Ishikawa (cell line): Measurements from ENCODE around the gene TRIM71.

ENCODE experiments used
- CEBPB ChIP-seq: IDR thresholded peaks from 2 replicates; pipeline ENCODE4 v1.6.1; 2012
- CREB1 ChIP-seq: IDR thresholded peaks from 2 replicates; pipeline ENCODE4 v1.6.1; 2012; ENCODE audit warnings: low read depth
- EGR1 ChIP-seq: IDR thresholded peaks from 2 replicates; pipeline ENCODE4 v1.6.1; 2012
- EP300 ChIP-seq: IDR thresholded peaks from 2 replicates; pipeline ENCODE4 v1.6.1; 2012; ENCODE audit warnings: borderline replicate concordance
- FOXM1 ChIP-seq: IDR thresholded peaks from 2 replicates; pipeline ENCODE4 v1.6.1; 2012; ENCODE audit warnings: low read depth, borderline replicate concordance
- NFIC ChIP-seq: IDR thresholded peaks from 2 replicates; pipeline ENCODE4 v1.6.1; 2012
- RAD21 ChIP-seq: IDR thresholded peaks from 2 replicates; pipeline ENCODE4 v1.6.1; 2012; ENCODE audit warnings: low read depth
- TAF1 ChIP-seq: IDR thresholded peaks from 2 replicates; pipeline ENCODE4 v1.6.1; 2012; ENCODE audit warnings: low read depth, mild to moderate bottlenecking
- TCF12 ChIP-seq: IDR thresholded peaks from 2 replicates; pipeline ENCODE4 v1.6.1; 2012; ENCODE audit warnings: low read depth
- TEAD4 ChIP-seq: IDR thresholded peaks from 2 replicates; pipeline ENCODE4 v1.6.1; 2012
- YY1 ChIP-seq: IDR thresholded peaks from 2 replicates; pipeline ENCODE4 v1.6.1; 2012; ENCODE audit warnings: low read depth
- ZBTB7A ChIP-seq: IDR thresholded peaks from 2 replicates; pipeline ENCODE4 v1.6.1; 2012; ENCODE audit warnings: low read depth
- TF ChIP-seq, protein P1 (sequence below): IDR thresholded peaks from 2 replicates; pipeline ENCODE4 v1.6.1; 2012
- TF ChIP-seq, protein P2 (sequence below): IDR thresholded peaks from 2 replicates; pipeline ENCODE4 v1.6.1; 2012; ENCODE audit warnings: low read depth, mild to moderate bottlenecking
- TF ChIP-seq, protein P3 (sequence below): IDR thresholded peaks from 2 replicates; pipeline ENCODE4 v1.6.1; 2012

TRIM71 gene

DNA sequence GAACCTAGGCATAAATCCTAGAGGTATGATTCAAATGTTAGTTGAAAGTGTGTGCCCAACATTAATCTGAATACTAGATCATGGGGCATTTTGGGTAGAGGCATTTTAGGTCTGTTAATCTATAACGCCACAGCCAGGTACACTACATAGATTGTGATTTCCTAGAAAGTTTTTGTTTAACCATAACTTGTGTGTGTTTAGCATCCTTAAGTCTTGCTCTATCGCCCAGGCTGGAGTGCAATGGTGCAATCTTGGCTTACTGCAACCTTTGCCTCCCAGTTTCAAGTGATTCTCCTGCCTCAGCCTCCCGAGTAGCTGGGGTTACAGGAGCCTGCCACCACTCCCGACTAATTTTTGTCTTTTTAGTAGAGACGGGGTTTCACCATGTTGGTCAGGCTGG lies 59.1 kb downstream of the TRIM71 start:
- TF ChIP-seq, protein P1, sequence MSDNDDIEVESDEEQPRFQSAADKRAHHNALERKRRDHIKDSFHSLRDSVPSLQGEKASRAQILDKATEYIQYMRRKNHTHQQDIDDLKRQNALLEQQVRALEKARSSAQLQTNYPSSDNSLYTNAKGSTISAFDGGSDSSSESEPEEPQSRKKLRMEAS, result no peak
- TF ChIP-seq, protein P2, sequence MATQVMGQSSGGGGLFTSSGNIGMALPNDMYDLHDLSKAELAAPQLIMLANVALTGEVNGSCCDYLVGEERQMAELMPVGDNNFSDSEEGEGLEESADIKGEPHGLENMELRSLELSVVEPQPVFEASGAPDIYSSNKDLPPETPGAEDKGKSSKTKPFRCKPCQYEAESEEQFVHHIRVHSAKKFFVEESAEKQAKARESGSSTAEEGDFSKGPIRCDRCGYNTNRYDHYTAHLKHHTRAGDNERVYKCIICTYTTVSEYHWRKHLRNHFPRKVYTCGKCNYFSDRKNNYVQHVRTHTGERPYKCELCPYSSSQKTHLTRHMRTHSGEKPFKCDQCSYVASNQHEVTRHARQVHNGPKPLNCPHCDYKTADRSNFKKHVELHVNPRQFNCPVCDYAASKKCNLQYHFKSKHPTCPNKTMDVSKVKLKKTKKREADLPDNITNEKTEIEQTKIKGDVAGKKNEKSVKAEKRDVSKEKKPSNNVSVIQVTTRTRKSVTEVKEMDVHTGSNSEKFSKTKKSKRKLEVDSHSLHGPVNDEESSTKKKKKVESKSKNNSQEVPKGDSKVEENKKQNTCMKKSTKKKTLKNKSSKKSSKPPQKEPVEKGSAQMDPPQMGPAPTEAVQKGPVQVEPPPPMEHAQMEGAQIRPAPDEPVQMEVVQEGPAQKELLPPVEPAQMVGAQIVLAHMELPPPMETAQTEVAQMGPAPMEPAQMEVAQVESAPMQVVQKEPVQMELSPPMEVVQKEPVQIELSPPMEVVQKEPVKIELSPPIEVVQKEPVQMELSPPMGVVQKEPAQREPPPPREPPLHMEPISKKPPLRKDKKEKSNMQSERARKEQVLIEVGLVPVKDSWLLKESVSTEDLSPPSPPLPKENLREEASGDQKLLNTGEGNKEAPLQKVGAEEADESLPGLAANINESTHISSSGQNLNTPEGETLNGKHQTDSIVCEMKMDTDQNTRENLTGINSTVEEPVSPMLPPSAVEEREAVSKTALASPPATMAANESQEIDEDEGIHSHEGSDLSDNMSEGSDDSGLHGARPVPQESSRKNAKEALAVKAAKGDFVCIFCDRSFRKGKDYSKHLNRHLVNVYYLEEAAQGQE, result no peak
- TF ChIP-seq RAD21 (no peak), CREB1 (no peak), EGR1 (no peak), TEAD4 (no peak), TAF1 (no peak), FOXM1 (no peak), NFIC (no peak)

DNA sequence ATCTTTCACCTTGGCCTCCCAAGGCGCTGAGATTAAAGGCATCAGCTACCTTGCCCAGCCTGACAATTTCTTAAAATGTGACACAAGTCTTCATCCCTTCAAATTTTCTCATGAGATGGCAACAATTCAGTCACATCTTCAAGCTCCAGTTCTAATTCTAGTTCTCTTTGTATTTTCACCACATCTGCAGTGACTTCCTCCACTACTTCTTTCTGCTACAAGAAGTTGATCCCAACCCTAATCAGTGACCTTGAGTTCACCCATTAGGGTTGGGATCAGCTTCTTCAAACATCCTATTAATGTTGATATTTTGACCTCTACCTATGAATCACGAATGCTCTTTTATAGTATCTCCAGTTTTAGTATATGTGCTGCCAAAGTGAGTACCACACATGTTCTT lies 59.8 kb downstream of the TRIM71 start:
- TF ChIP-seq, protein P1, result no peak
- TF ChIP-seq CEBPB (no peak), ZBTB7A (no peak), EGR1 (no peak), NFIC (no peak), RAD21 (no peak), YY1 (no peak), CREB1 (no peak), TCF12 (no peak), EP300 (no peak), FOXM1 (no peak), TAF1 (no peak), TEAD4 (no peak)
- TF ChIP-seq, protein P3, sequence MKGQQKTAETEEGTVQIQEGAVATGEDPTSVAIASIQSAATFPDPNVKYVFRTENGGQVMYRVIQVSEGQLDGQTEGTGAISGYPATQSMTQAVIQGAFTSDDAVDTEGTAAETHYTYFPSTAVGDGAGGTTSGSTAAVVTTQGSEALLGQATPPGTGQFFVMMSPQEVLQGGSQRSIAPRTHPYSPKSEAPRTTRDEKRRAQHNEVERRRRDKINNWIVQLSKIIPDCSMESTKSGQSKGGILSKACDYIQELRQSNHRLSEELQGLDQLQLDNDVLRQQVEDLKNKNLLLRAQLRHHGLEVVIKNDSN, result no peak
- TF ChIP-seq, protein P2, result no peak

DNA sequence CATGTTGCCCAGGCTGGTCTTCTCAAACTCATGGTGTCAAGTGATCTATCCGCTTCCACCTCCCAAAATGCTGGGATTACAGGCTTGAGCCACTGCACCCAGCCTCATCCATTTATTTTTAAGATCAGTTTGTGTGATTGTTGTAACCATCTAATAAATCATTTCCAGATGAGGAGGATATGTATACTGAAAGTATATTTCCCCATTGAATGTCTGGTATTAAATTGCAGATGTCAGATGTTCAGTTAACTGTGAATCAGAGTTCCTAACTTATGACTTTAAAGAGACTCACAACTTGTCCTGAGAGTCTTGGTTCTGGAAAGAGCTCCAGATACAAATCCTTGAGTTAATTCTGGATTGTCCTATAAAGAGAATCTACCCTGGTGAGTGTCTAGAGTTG lies 62.4 kb downstream of the TRIM71 start:
- no peak for TF ChIP-seq EGR1
- no peak for TF ChIP-seq YY1
- TF ChIP-seq TAF1, result no peak
- TF ChIP-seq TCF12, result no peak
- no peak for TF ChIP-seq ZBTB7A
- TF ChIP-seq CEBPB, result no peak
- TF ChIP-seq NFIC, result no peak
- TF ChIP-seq, protein P1, result no peak
- TF ChIP-seq RAD21, result no peak
- TF ChIP-seq FOXM1, result no peak
- TF ChIP-seq, protein P3, result no peak

DNA sequence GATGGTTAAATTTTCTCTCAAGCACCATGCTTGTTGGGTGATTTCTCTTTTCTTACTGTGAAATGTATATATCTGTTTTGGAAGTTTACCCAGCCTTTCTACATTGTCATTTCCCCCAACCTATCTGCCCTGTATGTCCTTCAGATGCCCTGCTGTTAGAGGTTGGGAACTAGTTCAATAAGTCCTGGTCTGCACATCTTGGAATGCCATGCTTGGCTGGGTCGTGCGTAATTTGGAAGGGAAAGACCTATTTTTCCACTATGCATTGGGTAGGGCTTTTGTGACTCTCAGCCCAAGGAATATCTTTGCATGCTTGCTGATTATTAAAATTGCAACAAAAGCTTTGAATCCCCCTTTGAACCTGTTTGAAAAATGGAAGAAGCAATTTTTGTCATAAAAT lies 63.8 kb downstream of the TRIM71 start:
- no peak for TF ChIP-seq ZBTB7A
- TF ChIP-seq, protein P3, result no peak
- TF ChIP-seq, protein P2, result no peak
- TF ChIP-seq EP300, result no peak
- TF ChIP-seq YY1, result no peak
- TF ChIP-seq, protein P1, result no peak
- no peak for TF ChIP-seq FOXM1
- no peak for TF ChIP-seq CEBPB
- no peak for TF ChIP-seq TCF12
- TF ChIP-seq CREB1, result no peak
- no peak for TF ChIP-seq TAF1
- TF ChIP-seq NFIC, result no peak
- TF ChIP-seq RAD21, result no peak
- no peak for TF ChIP-seq EGR1
- no peak for TF ChIP-seq TEAD4
